GM12865 (cell line): Measurements from ENCODE around the gene SLC50A1.
A peak's percentile ranks its signal among the peaks of the same experiment; 100 is the strongest.

Experiments used
- DNase-seq: peaks from one replicate; pipeline ENCODE4 v3.0.0; 2010; ENCODE audit warnings: low read depth
- H3K4me3 ChIP-seq: 2 replicates; pipeline ENCODE4 v1.5.1; 2011; ENCODE audit warnings: mild to moderate bottlenecking, low read depth, low read length, control low read depth
- TF ChIP-seq, protein P1 (sequence below): IDR thresholded peaks from 2 replicates; pipeline ENCODE4 v1.5.1; 2011; ENCODE audit warnings: low read length, control low read depth, low read depth, inconsistent platforms; ENCODE audit not compliant: insufficient read depth; ENCODE audit errors: missing control alignments

Gene SLC50A1

DNA sequence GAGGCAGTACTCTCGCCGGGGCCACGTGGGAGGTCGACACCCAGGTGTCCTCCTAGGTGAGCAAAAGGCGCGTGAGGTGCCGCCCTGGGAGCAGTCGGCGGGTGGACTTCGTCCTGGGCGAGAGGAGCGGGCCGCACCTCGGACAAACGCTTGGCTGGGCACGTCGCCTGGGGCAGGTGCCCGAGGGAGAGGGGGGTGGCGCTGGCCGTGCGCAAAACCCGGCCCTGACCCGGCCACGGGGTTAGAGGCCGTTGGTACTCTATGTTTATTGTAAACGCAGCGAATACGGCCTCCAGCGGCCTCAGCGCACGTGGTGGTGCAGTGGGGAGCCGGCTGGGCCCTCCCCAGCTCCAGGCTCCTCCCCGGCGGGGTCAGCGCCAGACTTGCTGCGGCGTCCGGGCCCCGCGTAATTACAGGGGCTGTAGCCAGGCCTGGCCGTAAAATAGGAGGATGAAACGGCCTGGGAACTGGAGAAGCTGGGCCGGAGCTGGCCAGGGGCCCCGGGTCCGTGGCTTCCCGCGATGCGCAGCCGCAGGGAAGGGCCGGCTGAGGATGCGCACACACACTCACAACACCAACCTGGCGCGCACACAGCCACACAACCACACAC is 9.6 kb upstream of the SLC50A1 start:
- H3K4me3 ChIP-seq, result no peak overlapping the region
- DNase-seq, result no peak
- TF ChIP-seq, protein P1, sequence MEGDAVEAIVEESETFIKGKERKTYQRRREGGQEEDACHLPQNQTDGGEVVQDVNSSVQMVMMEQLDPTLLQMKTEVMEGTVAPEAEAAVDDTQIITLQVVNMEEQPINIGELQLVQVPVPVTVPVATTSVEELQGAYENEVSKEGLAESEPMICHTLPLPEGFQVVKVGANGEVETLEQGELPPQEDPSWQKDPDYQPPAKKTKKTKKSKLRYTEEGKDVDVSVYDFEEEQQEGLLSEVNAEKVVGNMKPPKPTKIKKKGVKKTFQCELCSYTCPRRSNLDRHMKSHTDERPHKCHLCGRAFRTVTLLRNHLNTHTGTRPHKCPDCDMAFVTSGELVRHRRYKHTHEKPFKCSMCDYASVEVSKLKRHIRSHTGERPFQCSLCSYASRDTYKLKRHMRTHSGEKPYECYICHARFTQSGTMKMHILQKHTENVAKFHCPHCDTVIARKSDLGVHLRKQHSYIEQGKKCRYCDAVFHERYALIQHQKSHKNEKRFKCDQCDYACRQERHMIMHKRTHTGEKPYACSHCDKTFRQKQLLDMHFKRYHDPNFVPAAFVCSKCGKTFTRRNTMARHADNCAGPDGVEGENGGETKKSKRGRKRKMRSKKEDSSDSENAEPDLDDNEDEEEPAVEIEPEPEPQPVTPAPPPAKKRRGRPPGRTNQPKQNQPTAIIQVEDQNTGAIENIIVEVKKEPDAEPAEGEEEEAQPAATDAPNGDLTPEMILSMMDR, result no peak

DNA sequence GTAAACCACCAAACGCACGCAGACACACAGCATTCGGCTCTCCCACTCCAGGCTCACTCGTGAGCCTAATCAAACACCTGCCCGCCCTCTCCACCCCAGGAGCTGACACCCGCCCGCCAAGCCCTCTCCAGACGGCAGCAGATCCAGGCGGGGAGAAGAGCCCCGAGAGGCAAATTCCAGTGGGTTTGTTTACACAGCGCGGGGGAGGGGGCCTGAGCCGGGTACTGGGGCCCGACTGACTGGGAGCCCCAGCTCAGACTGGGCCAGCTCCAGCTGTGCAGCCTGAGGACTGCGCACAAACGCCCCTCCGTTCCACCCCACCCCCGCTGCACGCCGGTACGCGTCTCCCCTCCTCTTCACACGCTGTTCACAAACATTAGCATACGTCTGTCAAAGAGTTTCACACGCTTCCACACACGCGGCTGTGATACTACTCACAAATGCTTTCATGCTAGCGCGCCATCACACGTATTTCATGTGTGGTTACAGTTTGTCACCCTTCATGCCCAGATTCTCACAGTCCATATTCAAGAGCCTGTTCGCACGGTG is 9.0 kb upstream of the SLC50A1 start:
- TF ChIP-seq, protein P1, result no peak
- peak; percentile 46 for DNase-seq
- no peak overlapping the region for H3K4me3 ChIP-seq

DNA sequence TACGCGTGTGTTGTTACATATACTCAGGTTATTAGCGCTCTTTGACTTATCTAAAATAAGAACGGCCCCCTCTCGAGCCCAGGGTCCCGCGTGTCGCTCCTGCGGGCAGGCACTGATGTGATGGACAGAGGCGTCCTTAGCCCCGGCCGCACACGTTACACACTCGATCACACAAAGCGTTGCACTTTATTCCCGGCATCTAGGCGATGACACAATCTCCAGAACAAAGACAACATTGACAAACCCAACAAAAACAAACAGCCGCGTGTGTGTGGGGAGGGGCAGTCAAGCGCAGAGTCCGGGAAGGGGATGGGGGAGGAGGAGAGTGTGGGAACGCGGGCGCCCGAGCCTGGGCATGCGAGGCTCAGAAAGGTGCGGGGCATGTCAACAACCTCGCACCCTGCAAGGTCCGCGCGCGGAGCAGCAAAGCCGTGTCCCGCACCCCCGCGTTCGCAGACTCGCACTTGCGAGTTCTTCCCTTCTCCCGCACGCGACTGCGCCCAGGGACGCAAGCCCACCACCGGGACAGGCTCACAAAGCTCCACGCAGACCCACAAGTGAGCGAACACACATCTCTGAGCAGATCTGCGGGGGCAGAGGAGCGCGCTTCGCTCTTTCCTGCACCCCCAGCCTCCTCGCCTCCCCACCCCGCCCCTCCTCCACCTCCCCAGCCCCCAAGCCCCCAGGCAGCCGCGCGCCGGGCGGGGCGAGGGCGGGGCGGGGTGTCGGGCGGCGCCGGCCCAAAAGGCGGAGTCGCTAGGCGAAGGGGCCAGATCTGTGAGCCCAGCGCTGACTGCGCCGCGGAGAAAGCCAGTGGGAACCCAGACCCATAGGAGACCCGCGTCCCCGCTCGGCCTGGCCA is 8.3 kb upstream of the SLC50A1 start, which contains the start of gene EFNA1:
Gene EFNA1 (plus strand): TSS at position 772 of the 862 bp plus-strand sequence. CDS start 102 bp downstream, outside the sequence.
- DNase-seq, result no peak
- H3K4me3 ChIP-seq, result peak within 1 kb of the TSS; percentile 22
- TF ChIP-seq, protein P1, result no peak

DNA sequence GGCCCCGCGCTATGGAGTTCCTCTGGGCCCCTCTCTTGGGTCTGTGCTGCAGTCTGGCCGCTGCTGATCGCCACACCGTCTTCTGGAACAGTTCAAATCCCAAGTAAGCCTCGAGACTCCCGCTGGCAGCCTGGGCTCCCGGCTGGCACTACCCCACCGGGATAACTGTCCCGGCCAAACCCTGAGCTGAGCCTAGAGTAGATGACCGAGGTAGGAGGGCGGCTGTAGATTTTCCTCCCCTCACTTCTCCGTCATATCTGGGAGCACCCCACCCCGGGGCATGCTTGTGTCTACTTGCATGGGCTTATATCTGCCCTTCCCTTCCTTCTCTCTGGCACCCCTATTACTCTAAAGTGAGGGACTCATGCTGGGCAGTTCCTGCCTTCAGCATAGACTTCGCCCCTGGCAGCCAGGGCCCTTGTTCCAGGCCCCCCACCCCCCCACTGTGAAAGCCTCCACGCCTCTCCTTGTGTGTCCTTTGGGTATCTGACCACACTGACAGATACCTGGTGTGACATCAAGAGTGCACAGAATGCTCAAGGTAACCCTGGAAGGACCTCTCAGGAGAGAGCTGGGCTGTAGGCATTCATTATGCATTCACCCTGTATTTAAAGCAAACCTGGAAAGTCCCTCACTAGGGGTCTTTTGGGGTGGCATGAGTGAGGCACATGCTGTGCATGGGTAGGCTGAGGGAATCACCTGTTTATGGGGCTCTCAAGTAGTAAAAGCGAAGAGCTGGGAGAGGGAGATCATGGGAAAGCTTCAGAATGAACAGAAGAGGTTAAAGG is 7.5 kb upstream of the SLC50A1 start:
- TF ChIP-seq, protein P1, result no peak
- no peak overlapping the region for H3K4me3 ChIP-seq
- DNase-seq, result no peak

DNA sequence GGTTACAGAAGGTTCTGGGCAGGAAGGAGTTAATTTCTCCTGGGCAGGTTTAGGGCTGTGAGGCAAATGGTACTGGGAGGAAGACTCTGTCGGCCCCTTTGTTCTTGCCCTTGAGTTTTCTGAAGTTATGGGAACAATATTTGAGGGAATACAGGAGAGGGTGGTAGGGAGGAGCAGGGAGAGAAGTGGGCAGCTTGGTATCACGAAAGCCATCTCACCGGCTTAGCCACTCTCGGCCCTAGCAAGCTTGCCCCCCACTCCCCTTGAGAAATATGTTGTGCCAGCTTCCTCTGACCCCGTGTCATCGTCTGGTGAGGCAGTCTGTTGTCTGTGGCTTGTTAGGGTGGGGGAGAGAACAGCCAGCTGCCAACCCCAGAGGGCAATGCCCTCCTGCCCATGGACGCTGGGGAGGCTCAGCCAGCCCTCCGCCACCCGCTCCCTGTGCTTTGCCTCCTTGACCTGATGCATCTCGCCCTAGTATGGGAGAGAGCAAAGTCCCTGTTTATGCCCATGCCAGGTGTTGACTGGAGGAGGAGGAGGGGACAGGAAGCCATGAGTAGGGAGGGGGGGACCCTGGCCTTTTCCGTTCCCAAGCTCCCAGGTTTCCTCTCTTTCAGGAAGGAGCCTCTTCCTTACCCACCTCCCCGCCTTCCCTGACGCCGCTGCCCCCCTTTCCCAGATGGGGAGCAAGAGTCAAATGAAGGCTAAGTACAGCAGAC is 6.7 kb upstream of the SLC50A1 start:
- DNase-seq, result no peak
- TF ChIP-seq, protein P1, result no peak
- H3K4me3 ChIP-seq, result no peak overlapping the region
